ENCODE results near the gene PLK1. TPM values are rescaled to one million over a fixed set of nuclear protein-coding genes. Genes with fewer than 3 reads are reported as not detected.

Gene PLK1
- total RNA-seq, 1 donor from 2014 or later, result 2.3 TPM

- intact Hi-C loops (cut with DNase I), result no loop called here
- H3K27me3 ChIP-seq (ENCODE audit: low read depth), result no peaks in the 10 kb centered on the region
- ATAC-seq (no peak), DNase-seq (no peak)
- no peaks in the 10 kb centered on the region for H3K9me3 ChIP-seq
- TF ChIP-seq, protein P1, sequence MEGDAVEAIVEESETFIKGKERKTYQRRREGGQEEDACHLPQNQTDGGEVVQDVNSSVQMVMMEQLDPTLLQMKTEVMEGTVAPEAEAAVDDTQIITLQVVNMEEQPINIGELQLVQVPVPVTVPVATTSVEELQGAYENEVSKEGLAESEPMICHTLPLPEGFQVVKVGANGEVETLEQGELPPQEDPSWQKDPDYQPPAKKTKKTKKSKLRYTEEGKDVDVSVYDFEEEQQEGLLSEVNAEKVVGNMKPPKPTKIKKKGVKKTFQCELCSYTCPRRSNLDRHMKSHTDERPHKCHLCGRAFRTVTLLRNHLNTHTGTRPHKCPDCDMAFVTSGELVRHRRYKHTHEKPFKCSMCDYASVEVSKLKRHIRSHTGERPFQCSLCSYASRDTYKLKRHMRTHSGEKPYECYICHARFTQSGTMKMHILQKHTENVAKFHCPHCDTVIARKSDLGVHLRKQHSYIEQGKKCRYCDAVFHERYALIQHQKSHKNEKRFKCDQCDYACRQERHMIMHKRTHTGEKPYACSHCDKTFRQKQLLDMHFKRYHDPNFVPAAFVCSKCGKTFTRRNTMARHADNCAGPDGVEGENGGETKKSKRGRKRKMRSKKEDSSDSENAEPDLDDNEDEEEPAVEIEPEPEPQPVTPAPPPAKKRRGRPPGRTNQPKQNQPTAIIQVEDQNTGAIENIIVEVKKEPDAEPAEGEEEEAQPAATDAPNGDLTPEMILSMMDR (IDR thresholded peaks at IDR 0.05), result no peak
- no peak overlapping the region for H3K4me3 ChIP-seq
- H3K4me1 ChIP-seq, result no peaks in the 10 kb centered on the region
- no peak overlapping the region for H3K27ac ChIP-seq
- H3K36me3 ChIP-seq, result no peaks in the 10 kb centered on the region
Observed at GRCh38 chr16:23700093-23700492, 21.4 kb downstream of the PLK1 start.

- no peaks in the 10 kb centered on the region for H3K36me3 ChIP-seq
- H3K27me3 ChIP-seq (ENCODE audit: low read depth), result no peaks in the 10 kb centered on the region
- no peak overlapping the region for H3K4me3 ChIP-seq
- H3K4me1 ChIP-seq, result no peaks in the 10 kb centered on the region
- TF ChIP-seq, protein P1 (IDR thresholded peaks at IDR 0.05), result no peak
- no peak for ATAC-seq
- H3K9me3 ChIP-seq, result no peaks in the 10 kb centered on the region
- intact Hi-C loops (cut with DNase I), result no loop called here
- no peak overlapping the region for H3K27ac ChIP-seq
- DNase-seq, result no peak
Observed at GRCh38 chr16:23700509-23700908, 21.8 kb downstream of the PLK1 start.

DNA sequence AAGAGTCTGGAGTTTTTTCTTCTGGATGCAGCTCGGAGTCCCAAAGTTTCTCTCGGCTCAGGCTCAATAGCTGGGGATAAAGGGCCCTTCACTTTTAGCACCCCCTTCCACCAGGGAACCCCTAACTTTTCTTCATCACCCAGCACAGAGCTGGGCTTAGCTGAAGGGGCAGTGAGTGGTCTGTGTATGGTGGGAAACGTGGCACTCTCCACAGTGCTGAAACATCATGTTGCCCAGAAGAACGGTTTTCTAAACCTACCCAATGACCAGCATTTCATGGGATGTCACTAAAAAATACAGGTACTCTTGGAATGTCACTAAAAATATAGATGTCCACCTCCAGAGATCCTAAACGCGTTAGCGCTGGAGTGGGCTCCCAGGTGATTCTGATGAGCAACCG lies 22.4 kb downstream of the PLK1 start:
- no peaks in the 10 kb centered on the region for H3K9me3 ChIP-seq
- H3K27me3 ChIP-seq (ENCODE audit: low read depth), result no peaks in the 10 kb centered on the region
- H3K4me3 ChIP-seq, result no peak overlapping the region
- no peak overlapping the region for H3K27ac ChIP-seq
- no peak for DNase-seq
- no peaks in the 10 kb centered on the region for H3K4me1 ChIP-seq
- intact Hi-C loops (cut with DNase I), result no loop called here
- H3K36me3 ChIP-seq, result no peaks in the 10 kb centered on the region
- TF ChIP-seq, protein P1 (IDR thresholded peaks at IDR 0.05), result no peak
- ATAC-seq, result no peak

DNA sequence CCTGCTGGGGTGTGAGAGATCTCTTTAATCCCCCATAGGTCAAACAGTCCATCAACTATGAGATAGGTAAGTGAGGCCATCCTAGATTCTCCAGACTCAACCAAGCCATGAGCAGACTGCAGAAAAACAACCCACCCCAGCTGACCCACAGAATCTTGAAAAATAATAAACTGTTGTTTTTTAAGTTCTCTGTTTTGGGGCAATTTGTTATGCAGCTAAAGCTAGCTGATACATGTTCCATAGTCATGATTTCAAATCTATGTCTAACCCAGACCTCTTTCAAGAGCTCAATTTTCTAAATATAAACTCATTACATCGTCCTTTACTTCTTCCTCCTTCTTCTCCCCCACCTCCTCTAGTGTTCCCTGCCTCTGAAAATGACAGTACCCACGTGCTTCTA lies 24.3 kb downstream of the PLK1 start:
- Histone ChIP-seq H3K4me3 (no peak overlapping the region), H3K9me3 (no peaks in the 10 kb centered on the region), H3K27me3 (ENCODE audit: low read depth) (no peaks in the 10 kb centered on the region), H3K27ac (no peak overlapping the region), H3K36me3 (no peaks in the 10 kb centered on the region), H3K4me1 (no peaks in the 10 kb centered on the region)
- DNase-seq, result no peak
- intact Hi-C loops (cut with DNase I), result no loop called here
- TF ChIP-seq, protein P1 (IDR thresholded peaks at IDR 0.05), result no peak
- no peak for ATAC-seq

GRCh38 chr16:23704772-23705516 lies 26.3 kb downstream of the PLK1 start:
- Histone ChIP-seq H3K36me3 (no peaks in the 10 kb centered on the region), H3K4me1 (no peaks in the 10 kb centered on the region), H3K27ac (no peak overlapping the region), H3K27me3 (ENCODE audit: low read depth) (no peaks in the 10 kb centered on the region), H3K9me3 (peaks cover 6% of the 10 kb centered on the region), H3K4me3 (no peak overlapping the region)
- TF ChIP-seq, protein P1 (IDR thresholded peaks at IDR 0.05), result no peak
- intact Hi-C loops (cut with DNase I), result no loop called here
- no peak for DNase-seq
- ATAC-seq, result peak in 1 of 2 donors; percentile 7

Measured in lower lobe of right lung (tissue), 2 donors.